ENCODE results near the gene PARVA.

The PARVA gene

DNA sequence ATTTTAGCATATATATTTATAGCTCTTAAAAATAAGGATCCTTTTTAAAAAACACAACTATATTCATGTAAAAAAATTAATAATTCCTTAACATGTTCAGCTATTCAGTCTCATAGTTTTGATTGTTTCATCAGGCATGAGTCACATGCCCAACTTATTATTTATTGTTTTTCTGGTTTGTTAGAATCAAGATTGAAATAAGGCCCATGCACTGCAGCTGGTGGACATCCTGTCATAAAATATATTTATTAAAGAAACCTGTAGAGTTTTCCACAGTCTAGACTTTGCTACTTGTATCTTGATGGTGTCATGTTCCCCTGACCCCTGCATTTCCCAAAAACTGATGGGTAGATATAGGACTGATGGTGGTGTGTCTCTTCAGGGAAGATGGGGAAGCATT lies 77.4 kb downstream of the PARVA start:
- H3K4me3 ChIP-seq (ENCODE audit: low read depth, low read length): no peak overlapping the region
- TF ChIP-seq, protein P1, sequence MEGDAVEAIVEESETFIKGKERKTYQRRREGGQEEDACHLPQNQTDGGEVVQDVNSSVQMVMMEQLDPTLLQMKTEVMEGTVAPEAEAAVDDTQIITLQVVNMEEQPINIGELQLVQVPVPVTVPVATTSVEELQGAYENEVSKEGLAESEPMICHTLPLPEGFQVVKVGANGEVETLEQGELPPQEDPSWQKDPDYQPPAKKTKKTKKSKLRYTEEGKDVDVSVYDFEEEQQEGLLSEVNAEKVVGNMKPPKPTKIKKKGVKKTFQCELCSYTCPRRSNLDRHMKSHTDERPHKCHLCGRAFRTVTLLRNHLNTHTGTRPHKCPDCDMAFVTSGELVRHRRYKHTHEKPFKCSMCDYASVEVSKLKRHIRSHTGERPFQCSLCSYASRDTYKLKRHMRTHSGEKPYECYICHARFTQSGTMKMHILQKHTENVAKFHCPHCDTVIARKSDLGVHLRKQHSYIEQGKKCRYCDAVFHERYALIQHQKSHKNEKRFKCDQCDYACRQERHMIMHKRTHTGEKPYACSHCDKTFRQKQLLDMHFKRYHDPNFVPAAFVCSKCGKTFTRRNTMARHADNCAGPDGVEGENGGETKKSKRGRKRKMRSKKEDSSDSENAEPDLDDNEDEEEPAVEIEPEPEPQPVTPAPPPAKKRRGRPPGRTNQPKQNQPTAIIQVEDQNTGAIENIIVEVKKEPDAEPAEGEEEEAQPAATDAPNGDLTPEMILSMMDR (IDR thresholded peaks at IDR 0.05; ENCODE audit: low read depth, low read length): no peak

DNA sequence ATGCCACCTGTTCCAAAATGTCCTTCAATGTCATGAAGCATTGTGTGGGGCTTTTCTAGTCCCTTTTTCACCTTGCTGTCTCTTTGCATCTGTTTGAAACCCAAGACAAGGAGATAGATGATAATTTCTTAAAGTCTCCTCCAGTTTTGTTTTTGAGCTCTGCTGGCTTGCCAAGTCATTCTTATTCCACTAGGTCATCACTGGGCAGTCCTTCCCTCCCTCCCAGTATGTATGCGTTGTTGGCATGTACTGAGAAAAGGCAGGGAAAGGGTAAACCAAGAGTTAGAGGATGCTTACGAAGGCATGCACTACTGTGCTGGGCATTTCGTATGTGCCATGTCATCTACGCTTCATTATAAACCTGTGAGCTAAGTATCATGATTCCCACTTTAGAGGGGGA lies 78.6 kb downstream of the PARVA start:
- TF ChIP-seq, protein P1 (IDR thresholded peaks at IDR 0.05; ENCODE audit: low read depth, low read length): no peak
- H3K4me3 ChIP-seq (ENCODE audit: low read depth, low read length): 0 out of 2 replicates have a peak overlapping the region, but pooled peaks have one; percentile 16

DNA sequence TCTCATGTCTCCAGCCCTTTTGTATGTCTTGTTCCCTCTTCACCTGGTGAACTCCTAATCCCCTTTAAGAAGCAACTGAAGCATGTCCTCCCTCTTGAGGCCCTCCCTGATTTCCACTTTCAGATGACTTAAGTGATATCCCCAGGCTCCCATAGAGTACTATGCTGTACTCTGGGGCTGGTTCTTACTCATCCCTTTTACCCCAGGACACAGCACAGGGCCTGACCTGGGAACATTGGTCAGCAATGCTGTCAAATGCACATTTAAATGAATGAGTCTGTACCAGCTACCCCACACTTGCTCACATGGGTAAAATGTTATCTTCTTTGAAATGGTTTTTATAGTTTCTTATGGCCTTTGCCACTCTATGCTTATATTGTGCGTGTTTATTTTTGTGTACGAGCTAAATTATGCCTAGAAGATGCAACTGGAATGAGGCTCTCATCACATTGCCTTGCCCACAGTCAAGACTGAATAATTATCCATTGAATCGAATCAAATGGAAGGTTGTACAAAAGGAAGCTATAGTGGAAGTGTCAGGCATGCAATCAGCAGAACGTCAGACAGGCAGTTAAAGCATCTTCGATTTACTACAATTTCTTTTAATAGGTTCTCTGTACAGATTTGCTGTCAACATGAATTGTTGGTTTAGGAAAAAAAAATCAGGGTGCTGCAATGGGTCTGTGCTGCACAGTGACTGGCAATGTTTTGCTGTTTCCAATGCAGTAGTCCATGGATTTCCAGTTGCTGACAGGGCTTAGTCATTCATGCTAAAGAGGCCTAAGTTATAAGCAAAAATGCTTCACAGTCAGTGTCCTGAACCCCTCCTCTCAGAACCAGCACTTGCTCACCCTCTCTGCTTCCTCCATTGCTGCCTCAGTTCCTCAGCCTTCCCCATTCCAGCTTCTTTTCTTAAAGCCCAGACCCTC lies 79.5 kb downstream of the PARVA start:
- TF ChIP-seq, protein P1 (IDR thresholded peaks at IDR 0.05; ENCODE audit: low read depth, low read length): no peak
- H3K4me3 ChIP-seq (ENCODE audit: low read depth, low read length): no peak overlapping the region

DNA sequence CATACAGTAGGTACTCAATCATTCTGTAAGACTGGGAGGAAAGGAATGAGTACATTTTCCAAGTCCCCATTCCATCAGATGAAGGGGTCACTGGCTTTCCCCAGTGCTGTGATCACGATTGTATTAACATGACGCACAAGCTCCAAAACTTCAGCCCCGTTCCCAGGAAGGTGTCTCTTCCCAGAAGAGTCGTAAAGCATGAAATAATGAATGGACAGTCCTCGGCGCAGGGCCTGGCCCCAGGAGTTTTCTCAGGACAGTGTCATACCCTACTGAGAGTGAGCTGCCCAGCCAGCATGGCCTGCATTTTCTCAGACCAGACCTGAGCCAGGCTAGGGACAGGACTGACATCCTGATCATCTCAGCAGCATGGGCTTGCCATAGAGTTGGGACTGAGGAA lies 80.7 kb downstream of the PARVA start:
- TF ChIP-seq, protein P1 (IDR thresholded peaks at IDR 0.05; ENCODE audit: low read depth, low read length): no peak
- no peak overlapping the region for H3K4me3 ChIP-seq (ENCODE audit: low read depth, low read length)

DNA sequence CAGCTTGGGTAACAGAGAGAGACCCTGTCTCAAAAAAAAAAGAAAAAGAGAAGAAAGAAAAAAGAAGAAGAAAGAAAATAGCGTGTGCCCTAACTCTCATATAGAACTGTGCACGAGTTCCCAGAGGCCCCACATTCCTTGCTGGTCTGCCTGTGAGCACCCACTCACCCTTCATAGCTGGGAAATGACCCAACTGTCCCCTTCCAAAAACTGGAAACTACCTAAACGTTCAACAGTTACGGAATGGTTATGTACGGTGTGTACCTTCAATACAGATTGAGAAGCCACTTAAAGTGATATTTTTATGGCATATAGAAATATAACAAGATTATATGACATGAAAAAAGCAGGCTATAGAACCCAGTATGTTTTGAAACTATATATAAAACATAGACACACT lies 82.0 kb downstream of the PARVA start:
- TF ChIP-seq, protein P1 (IDR thresholded peaks at IDR 0.05; ENCODE audit: low read depth, low read length): no peak
- no peak overlapping the region for H3K4me3 ChIP-seq (ENCODE audit: low read depth, low read length)

DNA sequence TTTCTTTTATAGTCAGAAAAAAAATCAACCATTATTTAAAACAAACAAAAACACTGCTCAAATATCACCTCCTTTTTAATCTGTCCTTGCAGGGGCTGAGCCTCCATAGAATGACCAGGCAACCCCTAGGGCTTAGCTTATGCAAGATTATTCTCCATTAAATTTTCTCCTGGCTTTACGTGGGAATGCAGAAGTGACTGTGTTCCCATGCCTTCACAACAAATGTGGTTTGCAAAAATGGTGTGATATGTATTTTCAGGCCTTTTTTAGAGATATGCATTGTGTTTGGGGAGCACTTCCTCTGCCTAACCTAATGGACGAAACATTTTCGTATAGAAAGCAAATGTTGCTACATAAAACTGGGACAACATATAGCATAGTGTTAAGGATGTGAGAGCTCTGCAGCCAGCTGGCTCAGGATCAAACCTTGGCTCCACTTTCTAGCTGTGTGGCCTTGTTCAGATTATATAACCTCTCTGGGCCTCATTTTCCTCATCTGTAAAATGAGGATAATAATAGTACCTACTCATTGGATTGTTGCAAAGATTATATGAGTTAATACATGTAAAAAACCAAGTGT lies 82.6 kb downstream of the PARVA start:
- TF ChIP-seq, protein P1 (IDR thresholded peaks at IDR 0.05; ENCODE audit: low read depth, low read length): no peak
- H3K4me3 ChIP-seq (ENCODE audit: low read depth, low read length): no peak overlapping the region

DNA sequence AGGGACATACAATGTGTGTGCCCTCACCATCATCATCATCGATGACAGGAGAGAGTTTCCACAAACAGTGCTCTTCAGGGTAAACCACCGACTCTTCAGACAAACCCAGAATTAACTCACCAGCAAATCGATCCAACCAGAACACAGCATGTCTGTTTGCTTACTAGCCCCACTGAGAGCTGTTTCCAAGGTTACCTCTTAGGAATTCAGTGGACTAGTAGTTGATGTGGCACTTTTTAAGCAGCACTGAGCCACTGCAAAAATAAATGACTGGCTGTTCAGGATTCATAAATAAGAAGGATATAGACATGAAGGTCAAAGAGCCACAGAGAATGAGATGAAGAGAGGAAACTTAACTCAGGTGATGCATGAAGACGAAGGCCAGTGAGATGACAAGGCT lies 83.1 kb downstream of the PARVA start:
- no peak overlapping the region for H3K4me3 ChIP-seq (ENCODE audit: low read depth, low read length)
- TF ChIP-seq, protein P1 (IDR thresholded peaks at IDR 0.05; ENCODE audit: low read depth, low read length): no peak

Measured in WI38 (cell line).